Transverse colon (tissue), 4 donors: ENCODE results near the gene MDC1. TPM values are rescaled to one million over a fixed set of nuclear protein-coding genes. Genes with fewer than 3 reads are reported as not detected.

Experiments
- DNase-seq: peaks from one replicate; pipeline ENCODE4 v3.0.0-alpha.2; 2019
- H3K27ac ChIP-seq, 4 donors: fragments of 200-600 bp; sonication (generic); 2 replicates each; pipeline ENCODE4 v1.5.1; 2016 to 2018; ENCODE audit warnings: inconsistent platforms in 4 of 4
- H3K27me3 ChIP-seq: fragments of 200-600 bp; sonication (generic); 2 replicates; pipeline ENCODE4 v1.5.1; 2017; ENCODE audit warnings: inconsistent platforms
- H3K36me3 ChIP-seq, 4 donors: fragments of 200-600 bp; sonication (generic); 2 replicates each; pipeline ENCODE4 v1.5.1; 2017 to 2019; ENCODE audit warnings: inconsistent platforms in 4 of 4
- H3K4me1 ChIP-seq, 4 donors: fragments of 200-600 bp; sonication (generic); 2 replicates each; pipeline ENCODE4 v1.5.1; 2017 to 2020; ENCODE audit warnings: inconsistent platforms in 4 of 4
- H3K4me3 ChIP-seq, 4 donors: fragments of 200-600 bp; sonication (generic); 1 replicate in 1 of 4; 2 replicates in 3 of 4; pipeline versions ENCODE4 v1.5.1 to v1.6.1; 2017 to 2019; ENCODE audit warnings: inconsistent platforms in 4 of 4
- H3K9me3 ChIP-seq, 2 donors: fragments of 200-600 bp; sonication (generic); 2 replicates each; pipeline ENCODE4 v1.5.1; 2017 to 2019; ENCODE audit warnings: inconsistent platforms in 2 of 2
- EP300 ChIP-seq: sonication (generic); formaldehyde crosslinking; IDR thresholded peaks from one replicate; pipeline ENCODE4 v1.6.1; 2017; ENCODE audit warnings: antibody characterized with exemption, low read depth
- POLR2A ChIP-seq: fragments of 450-650 bp; IDR thresholded peaks from one replicate; pipeline ENCODE4 v1.6.1; 2016; ENCODE audit warnings: antibody characterized with exemption, mild to moderate bottlenecking, moderate library complexity
- POLR2AphosphoS5 ChIP-seq, 3 donors: sonication (generic); formaldehyde crosslinking; IDR thresholded peaks; one replicate each; pipeline ENCODE4 v1.6.1; 2016; ENCODE audit warnings: antibody characterized with exemption in 3 of 3
- WGBS, 2 donors: methylation state at CpG; one replicate each; pipeline ENCODE4 v1.1.5; 2018; ENCODE audit warnings: low coverage in 1 of 2; 5-methylcytosine and 5-hydroxymethylcytosine counted together
- in situ Hi-C, 4 donors: fragments of 200-750 bp; cut with MboI; loops; one replicate each; pipeline versions ENCODE4 v1.15.0 to v1.15.1; 2017; ENCODE audit warnings: low sequenced_read_pairs in 3 of 4, low pct_ligation_motif_present in 1 of 4, low pct_unique_long_range_greater_than_20kb in 1 of 4
- intact Hi-C: fragments of 100-400 bp; cut with DNase I; formaldehyde crosslinking; loops from one replicate; pipeline ENCODE4 v1.15.1; 2023; ENCODE audit warnings: low total_unique reads
- total RNA-seq, 4 donors: library from RNA; depleted of rRNA; stranded (reverse); fragments of >200 nt; gene quantifications; one replicate each; pipeline ENCODE4 v1.1.0, GENCODE V29; 2016
- TF ChIP-seq, protein P1 (sequence below), 5 experiments: fragments of 200-600 bp in 3 of 5; fragments of 450-650 bp in 2 of 5; sonication (generic) in 3 of 5; IDR thresholded peaks; 1 replicate in 2 of 5; 2 replicates in 3 of 5; pipeline ENCODE4 v1.5.1; 2016 to 2017; ENCODE audit warnings: antibody characterized with exemption in 5 of 5, inconsistent platforms in 3 of 5, mild to moderate bottlenecking in 2 of 5, moderate library complexity in 1 of 5

The MDC1 gene
- total RNA-seq, 4 donors from 2014 or later, result 3.1 to 13.5 (median 9.7) TPM

DNA sequence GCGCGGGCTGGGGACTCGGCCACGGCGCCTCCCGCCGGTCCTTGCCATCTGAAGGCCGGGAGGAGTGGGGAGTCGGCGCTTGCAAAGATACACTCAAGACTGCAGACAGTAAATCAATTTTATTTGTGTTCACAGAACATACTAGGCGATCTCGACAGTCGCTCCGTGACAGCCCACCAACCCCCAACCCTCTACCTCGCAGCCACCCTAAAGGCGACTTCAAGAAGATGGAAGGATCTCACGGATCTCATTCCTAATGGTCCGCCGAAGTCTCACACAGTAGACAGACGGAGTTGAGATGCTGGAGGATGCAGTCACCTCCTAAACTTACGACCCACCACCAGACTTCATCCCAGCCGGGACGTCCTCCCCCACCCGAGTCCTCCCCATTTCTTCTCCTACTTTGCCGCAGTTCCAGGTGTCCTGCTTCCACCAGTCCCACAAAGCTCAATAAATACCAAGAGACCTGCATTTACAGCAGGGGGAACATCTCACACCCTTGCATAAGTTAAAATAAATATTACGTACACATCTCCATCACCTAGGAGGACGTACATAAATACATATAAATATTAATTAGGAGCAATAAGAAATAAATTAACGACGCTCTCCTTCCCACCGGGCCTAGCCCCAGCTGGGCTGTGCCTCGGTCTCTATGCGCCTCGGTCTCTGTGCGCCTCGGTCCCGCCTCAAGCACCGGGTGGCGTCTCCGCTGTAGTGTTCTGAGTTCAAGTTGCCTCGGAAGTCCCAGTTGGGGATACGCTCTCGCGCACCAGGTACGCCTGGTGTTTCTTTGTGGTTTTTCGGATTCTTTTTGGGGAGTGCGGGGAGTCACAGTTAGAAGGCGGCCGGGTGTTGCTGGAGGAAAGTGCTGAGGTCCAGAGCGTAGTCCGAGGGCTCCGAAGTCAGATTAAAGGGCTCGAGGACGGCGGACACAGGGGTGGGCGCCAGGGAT lies 26.3 kb upstream of the MDC1 start:
- Histone ChIP-seq H3K4me1 (peaks cover 24 to 62% (median 38%) of the 10 kb centered on the region in 4 donors), H3K36me3 (peaks cover 0 to 17% (median 7%) of the 10 kb centered on the region in 4 donors), H3K4me3 (peak overlapping the region; percentile 54 to 87 (median 78)), H3K27me3 (no peaks in the 10 kb centered on the region), H3K27ac (peak overlapping the region; percentile 96 to 98 (median 98)), H3K9me3 (no peaks in the 10 kb centered on the region)
- DNase-seq, result peak; percentile 47
- in situ Hi-C loops (loop anchor here in 2 of 4 donors (10.0 to 25.0 kb wide), 2 partner anchors 81 to 144 kb away; partner anchors contain the start of gene DDR1 (in 2 of the 2)), intact Hi-C loops (loop anchor here (5.0 kb wide), 2 partner anchors 84 to 134 kb away; no protein-coding TSS in a partner anchor)
- TF ChIP-seq EP300, result no peak
- no peak for TF ChIP-seq POLR2A
- no peak for TF ChIP-seq POLR2AphosphoS5 (IDR thresholded peaks at IDR 0.05)
- TF ChIP-seq, protein P1, sequence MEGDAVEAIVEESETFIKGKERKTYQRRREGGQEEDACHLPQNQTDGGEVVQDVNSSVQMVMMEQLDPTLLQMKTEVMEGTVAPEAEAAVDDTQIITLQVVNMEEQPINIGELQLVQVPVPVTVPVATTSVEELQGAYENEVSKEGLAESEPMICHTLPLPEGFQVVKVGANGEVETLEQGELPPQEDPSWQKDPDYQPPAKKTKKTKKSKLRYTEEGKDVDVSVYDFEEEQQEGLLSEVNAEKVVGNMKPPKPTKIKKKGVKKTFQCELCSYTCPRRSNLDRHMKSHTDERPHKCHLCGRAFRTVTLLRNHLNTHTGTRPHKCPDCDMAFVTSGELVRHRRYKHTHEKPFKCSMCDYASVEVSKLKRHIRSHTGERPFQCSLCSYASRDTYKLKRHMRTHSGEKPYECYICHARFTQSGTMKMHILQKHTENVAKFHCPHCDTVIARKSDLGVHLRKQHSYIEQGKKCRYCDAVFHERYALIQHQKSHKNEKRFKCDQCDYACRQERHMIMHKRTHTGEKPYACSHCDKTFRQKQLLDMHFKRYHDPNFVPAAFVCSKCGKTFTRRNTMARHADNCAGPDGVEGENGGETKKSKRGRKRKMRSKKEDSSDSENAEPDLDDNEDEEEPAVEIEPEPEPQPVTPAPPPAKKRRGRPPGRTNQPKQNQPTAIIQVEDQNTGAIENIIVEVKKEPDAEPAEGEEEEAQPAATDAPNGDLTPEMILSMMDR (IDR thresholded peaks at IDR 0.05), result no peak
- WGBS, 2 donors, result 1% methylated on average over 25 to 52 of the region's 55 CpGs

DNA sequence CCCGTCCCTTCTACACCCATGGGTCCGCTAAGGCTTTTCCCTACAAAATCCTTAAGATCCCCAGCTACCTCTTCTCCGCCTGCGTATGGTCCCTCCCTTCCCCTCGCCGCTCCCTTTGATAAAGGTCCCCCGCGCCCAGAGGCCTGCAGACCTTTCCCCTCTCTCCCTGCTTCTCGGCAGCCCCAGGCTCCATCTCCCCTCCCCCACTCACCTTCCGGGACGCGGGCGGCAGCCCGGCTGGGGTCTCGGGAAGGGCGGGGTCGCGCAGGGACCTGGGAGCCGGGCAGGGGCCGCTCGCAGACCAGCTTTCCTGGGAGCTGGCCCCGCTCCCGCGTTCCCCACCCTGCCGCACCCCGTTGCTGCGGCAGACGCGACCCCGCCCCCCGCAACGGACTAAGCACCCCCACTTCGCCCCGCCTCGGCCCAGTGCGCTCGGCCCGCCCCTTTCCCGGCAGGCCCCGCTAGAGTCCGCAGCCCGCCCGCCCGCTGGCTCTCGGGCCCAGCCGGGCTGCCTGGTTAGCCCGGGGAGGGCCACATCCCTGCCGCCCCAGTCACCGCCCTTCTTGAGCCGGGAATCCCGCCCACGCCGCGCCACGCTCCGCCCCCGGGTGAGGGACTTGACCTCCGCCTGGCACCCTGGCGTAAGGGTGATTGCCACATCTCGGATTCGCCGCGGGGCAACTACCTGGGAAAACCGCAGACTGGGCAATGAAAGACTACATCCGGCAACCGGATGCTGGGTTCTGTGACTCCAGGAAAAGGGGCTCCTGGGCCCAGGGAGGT lies 25.4 kb upstream of the MDC1 start, which contains the start of gene FLOT1:
FLOT1 (minus strand) TSS at position 372 of the 783 bp plus-strand sequence. CDS start 498 bp downstream, outside the sequence.
- in situ Hi-C loops (loop anchor here in 2 of 4 donors (10.0 to 25.0 kb wide), 2 partner anchors 82 to 145 kb away; partner anchors contain the start of gene DDR1 (in 2 of the 2)), intact Hi-C loops (loop anchor here (5.0 kb wide), 2 partner anchors 85 to 135 kb away; no protein-coding TSS in a partner anchor)
- Histone ChIP-seq H3K4me1 (peaks cover 26 to 64% (median 37%) of the 10 kb centered on the region in 4 donors), H3K4me3 (peak within 1 kb of the TSS; percentile 75 to 87 (median 78)), H3K36me3 (peaks cover 0 to 17% (median 7%) of the 10 kb centered on the region in 4 donors), H3K27ac (peak within 1 kb of the TSS; percentile 96 to 98 (median 98)), H3K9me3 (no peaks in the 10 kb centered on the region), H3K27me3 (no peaks in the 10 kb centered on the region)
- TF ChIP-seq, protein P1 (IDR thresholded peaks at IDR 0.05), result no peak
- TF ChIP-seq EP300 (peak; percentile 1), POLR2AphosphoS5 (IDR thresholded peaks at IDR 0.05) (peak; percentile 93 to 96 (median 95)), POLR2A (peak; percentile 88)
- DNase-seq, result peak; percentile 99
- 0 to 1% methylated on average over 7 to 45 of the region's 66 CpGs for WGBS, 2 donors

DNA sequence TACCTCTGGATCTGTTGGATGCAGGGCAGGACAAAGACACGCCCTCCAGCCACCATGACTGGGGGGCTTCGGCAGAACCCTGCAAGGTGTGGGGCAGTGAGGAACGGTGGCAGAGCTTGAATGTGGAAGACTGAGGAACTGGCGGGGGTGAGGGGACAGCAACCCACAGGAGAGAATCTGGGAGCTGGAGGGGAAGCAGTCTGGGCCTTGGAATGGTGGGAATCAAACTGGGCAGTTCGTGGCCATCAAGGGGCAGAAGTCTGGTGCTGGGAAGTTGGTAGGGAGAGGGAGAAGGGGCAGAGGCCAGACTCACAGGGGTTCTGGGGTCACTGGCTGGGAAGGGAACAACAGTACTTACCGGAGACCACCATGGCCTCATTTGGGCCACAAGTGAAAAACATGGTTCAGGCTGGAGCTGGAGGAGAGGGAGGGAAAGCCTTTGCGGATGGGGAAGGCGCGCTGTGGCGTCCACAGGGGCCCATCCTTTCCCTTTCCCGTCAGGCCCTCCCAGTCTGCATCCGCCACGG lies 24.8 kb upstream of the MDC1 start:
- peak; percentile 26 for DNase-seq
- peaks cover 26 to 64% (median 38%) of the 10 kb centered on the region in 4 donors for H3K4me1 ChIP-seq
- intact Hi-C loops (loop anchor here (5.0 kb wide), 2 partner anchors 85 to 135 kb away; no protein-coding TSS in a partner anchor), in situ Hi-C loops (loop anchor here in 2 of 4 donors (10.0 to 25.0 kb wide), 2 partner anchors 83 to 145 kb away; partner anchors contain the start of gene DDR1 (in 2 of the 2))
- TF ChIP-seq EP300 (no peak), POLR2AphosphoS5 (IDR thresholded peaks at IDR 0.05) (peak in 1 of 3 donors; percentile 0)
- TF ChIP-seq, protein P1 (IDR thresholded peaks at IDR 0.05), result no peak
- H3K27me3 ChIP-seq, result no peaks in the 10 kb centered on the region
- H3K36me3 ChIP-seq, result peaks cover 0 to 22% (median 7%) of the 10 kb centered on the region in 4 donors
- peak overlapping the region; percentile 75 to 87 (median 78) for H3K4me3 ChIP-seq
- no peaks in the 10 kb centered on the region for H3K9me3 ChIP-seq
- 6% methylated on average over 13 of the region's 13 CpGs; no CpG with 5 or more reads in 1 of the 2 donors for WGBS, 2 donors
- peak overlapping the region; percentile 96 to 98 (median 98) for H3K27ac ChIP-seq
